Smooth muscle cell (in vitro differentiated cells): ENCODE data around the gene ANGPTL4. TPM values are rescaled to one million over a fixed set of nuclear protein-coding genes. Genes with fewer than 3 reads are reported as not detected.

ENCODE experiments used
- DNase-seq: peaks from one replicate; lab custom pipeline; 2025; ENCODE audit not compliant: unreplicated experiment; lab: John Stamatoyannopoulos, UW
- H2AFZ ChIP-seq: fragments of 200-600 bp; sonication (generic); 2 replicates; pipeline ENCODE4 v1.6.0; 2016; ENCODE audit warnings: antibody characterized with exemption, low read depth, mild to moderate bottlenecking
- H3F3A ChIP-seq: fragments of 200-600 bp; sonication (generic); 2 replicates; pipeline ENCODE4 v1.6.0; 2017; ENCODE audit warnings: antibody characterized with exemption, low read depth
- H3K27ac ChIP-seq: fragments of 200-600 bp; sonication (generic); 2 replicates; pipeline ENCODE4 v1.5.1; 2016; ENCODE audit warnings: low read depth, mild to moderate bottlenecking
- H3K27me3 ChIP-seq: fragments of 200-600 bp; sonication (generic); 2 replicates; pipeline ENCODE4 v1.6.1; 2016; ENCODE audit warnings: low read depth, mild to moderate bottlenecking
- H3K36me3 ChIP-seq: fragments of 200-600 bp; sonication (generic); 2 replicates; pipeline ENCODE4 v1.5.1; 2016; ENCODE audit warnings: low read depth
- H3K4me1 ChIP-seq: fragments of 200-600 bp; sonication (generic); 2 replicates; pipeline ENCODE4 v1.5.1; 2016; ENCODE audit warnings: low read depth
- H3K4me2 ChIP-seq: fragments of 200-600 bp; sonication (generic); 2 replicates; pipeline ENCODE4 v1.6.0; 2016; ENCODE audit warnings: mild to moderate bottlenecking
- H3K4me3 ChIP-seq: fragments of 200-600 bp; sonication (generic); 2 replicates; pipeline ENCODE4 v1.5.1; 2016; ENCODE audit warnings: mild to moderate bottlenecking
- H3K79me2 ChIP-seq: fragments of 200-600 bp; sonication (generic); 2 replicates; pipeline ENCODE4 v1.6.0; 2016; ENCODE audit warnings: low read depth, mild to moderate bottlenecking
- H3K9ac ChIP-seq: fragments of 200-600 bp; sonication (generic); 2 replicates; pipeline ENCODE4 v1.6.0; 2016; ENCODE audit warnings: low read depth
- H3K9me3 ChIP-seq: fragments of 200-600 bp; sonication (generic); replicated peaks from 2 replicates; pipeline ENCODE4 v1.5.1; 2016; ENCODE audit warnings: low read depth
- H4K20me1 ChIP-seq: fragments of 200-600 bp; sonication (generic); 2 replicates; pipeline ENCODE4 v1.6.0; 2016; ENCODE audit warnings: low read depth
- WGBS: methylation state at CpG from one replicate; pipeline ENCODE4 v1.1.7; 2016; ENCODE audit warnings: low lambda C conversion rate; 5-methylcytosine and 5-hydroxymethylcytosine counted together
- polyA plus RNA-seq: library from polyadenylated mRNA; unstranded; fragments of >200 nt; fragmentation: Nextera tagmentation; extraction: Ambion mirVana; gene quantifications from 2 replicates; pipeline ENCODE4 v1.2.1, GENCODE V29; 2016
- total RNA-seq: library from RNA; depleted of rRNA; stranded (reverse); fragments of >200 nt; gene quantifications from 2 replicates; pipeline ENCODE4 v1.2.3, GENCODE V29; 2014
- TF ChIP-seq, protein P1 (sequence below): fragments of 200-600 bp; sonication (generic); IDR thresholded peaks from 2 replicates; pipeline ENCODE4 v1.5.1; 2017; ENCODE audit warnings: borderline replicate concordance, mild to moderate bottlenecking, antibody characterized with exemption; ENCODE audit not compliant: insufficient read depth, poor library complexity, severe bottlenecking

The ANGPTL4 gene
- total and polyA plus RNA-seq, 2 experiments from 2014 or later = 10.2 to 18.7 TPM

DNA sequence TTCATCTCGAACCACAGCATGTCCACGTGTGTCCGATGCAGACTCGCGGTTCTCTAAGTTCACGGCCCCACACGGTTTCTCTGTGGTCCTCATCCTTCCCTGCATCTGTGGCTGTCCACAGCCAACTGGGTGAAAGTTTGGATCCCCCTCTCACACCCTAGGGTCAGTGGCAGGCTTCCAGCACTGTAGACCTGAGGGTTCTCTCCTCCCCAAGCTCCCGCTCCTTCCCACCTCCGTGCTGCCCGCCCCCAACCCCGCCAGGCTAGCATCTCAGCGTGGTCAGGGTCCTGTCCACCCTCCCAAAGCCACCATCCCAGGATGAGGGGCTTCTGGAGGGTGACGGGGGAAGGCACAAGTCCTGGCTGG lies 3.0 kb downstream of the ANGPTL4 start:
- 79% methylated on average over 13 of the region's 13 CpGs for WGBS

DNA sequence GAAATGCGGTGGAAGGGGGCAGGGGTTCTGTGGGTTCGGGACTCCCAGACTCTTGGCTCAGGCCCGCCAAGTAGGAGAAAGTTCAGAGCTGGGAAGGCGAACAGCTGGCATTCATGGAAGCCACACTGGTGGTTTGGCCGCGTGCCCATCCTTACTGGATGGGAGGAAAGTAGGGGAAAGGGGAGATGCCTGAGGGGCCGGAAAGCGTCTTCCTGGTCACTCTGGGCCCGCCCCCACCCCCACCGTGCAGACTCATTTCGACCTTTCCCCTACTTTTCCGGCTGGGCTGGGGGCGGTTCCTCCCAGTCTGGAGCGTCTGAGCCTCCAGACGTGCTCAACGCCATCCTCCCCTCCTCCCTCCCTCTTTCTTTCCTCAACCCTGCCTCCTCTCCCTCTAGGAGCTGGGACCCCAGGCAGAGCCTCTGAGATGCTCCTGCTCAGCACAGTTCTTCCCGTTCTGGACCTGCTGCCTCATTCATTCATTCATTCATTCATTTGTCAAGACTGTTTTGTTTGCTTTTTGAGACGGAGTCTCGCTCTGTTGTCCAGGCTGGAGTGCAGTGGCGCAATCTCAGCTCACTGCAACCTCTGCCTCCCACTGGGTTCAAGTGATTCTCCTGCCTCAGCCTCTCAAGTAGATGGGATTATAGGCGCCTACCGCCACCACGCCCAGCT lies 3.5 kb downstream of the ANGPTL4 start:
- peaks cover 7% of the 10 kb centered on the region for H3K4me1 ChIP-seq
- peak overlapping the region; percentile 23 for H3K4me3 ChIP-seq
- peak overlapping the region; percentile 77 for H3K27ac ChIP-seq
- no peaks in the 10 kb centered on the region for H3K9me3 ChIP-seq
- 22% methylated on average over 21 of the region's 23 CpGs for WGBS
- H2AFZ ChIP-seq = no peak overlapping the region
- H3K4me2 ChIP-seq = peak overlapping the region; percentile 80
- DNase-seq = peak; percentile 88
- peaks cover 9% of the 10 kb centered on the region for H4K20me1 ChIP-seq
- peaks cover 17% of the 10 kb centered on the region for H3F3A ChIP-seq
- no peaks in the 10 kb centered on the region for H3K36me3 ChIP-seq
- TF ChIP-seq, protein P1, sequence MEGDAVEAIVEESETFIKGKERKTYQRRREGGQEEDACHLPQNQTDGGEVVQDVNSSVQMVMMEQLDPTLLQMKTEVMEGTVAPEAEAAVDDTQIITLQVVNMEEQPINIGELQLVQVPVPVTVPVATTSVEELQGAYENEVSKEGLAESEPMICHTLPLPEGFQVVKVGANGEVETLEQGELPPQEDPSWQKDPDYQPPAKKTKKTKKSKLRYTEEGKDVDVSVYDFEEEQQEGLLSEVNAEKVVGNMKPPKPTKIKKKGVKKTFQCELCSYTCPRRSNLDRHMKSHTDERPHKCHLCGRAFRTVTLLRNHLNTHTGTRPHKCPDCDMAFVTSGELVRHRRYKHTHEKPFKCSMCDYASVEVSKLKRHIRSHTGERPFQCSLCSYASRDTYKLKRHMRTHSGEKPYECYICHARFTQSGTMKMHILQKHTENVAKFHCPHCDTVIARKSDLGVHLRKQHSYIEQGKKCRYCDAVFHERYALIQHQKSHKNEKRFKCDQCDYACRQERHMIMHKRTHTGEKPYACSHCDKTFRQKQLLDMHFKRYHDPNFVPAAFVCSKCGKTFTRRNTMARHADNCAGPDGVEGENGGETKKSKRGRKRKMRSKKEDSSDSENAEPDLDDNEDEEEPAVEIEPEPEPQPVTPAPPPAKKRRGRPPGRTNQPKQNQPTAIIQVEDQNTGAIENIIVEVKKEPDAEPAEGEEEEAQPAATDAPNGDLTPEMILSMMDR = no peak
- H3K9ac ChIP-seq = peak overlapping the region; percentile 50
- H3K79me2 ChIP-seq = no peaks in the 10 kb centered on the region
- no peaks in the 10 kb centered on the region for H3K27me3 ChIP-seq

More for the DNA sequence above, 3.0 kb downstream of the ANGPTL4 start:
- peak overlapping the region; percentile 80 for H3K4me2 ChIP-seq
- peaks cover 7% of the 10 kb centered on the region for H3K4me1 ChIP-seq
- H3K9ac ChIP-seq = peak overlapping the region; percentile 50
- no peaks in the 10 kb centered on the region for H3K27me3 ChIP-seq
- peaks cover 17% of the 10 kb centered on the region for H3F3A ChIP-seq
- no peaks in the 10 kb centered on the region for H3K9me3 ChIP-seq
- H3K79me2 ChIP-seq = no peaks in the 10 kb centered on the region
- peak overlapping the region; percentile 73 for H3K27ac ChIP-seq
- H3K36me3 ChIP-seq = no peaks in the 10 kb centered on the region
- no peak for DNase-seq
- peak overlapping the region; percentile 7 for H3K4me3 ChIP-seq
- H2AFZ ChIP-seq = no peak overlapping the region
- TF ChIP-seq, protein P1 = no peak
- peaks cover 9% of the 10 kb centered on the region for H4K20me1 ChIP-seq

DNA sequence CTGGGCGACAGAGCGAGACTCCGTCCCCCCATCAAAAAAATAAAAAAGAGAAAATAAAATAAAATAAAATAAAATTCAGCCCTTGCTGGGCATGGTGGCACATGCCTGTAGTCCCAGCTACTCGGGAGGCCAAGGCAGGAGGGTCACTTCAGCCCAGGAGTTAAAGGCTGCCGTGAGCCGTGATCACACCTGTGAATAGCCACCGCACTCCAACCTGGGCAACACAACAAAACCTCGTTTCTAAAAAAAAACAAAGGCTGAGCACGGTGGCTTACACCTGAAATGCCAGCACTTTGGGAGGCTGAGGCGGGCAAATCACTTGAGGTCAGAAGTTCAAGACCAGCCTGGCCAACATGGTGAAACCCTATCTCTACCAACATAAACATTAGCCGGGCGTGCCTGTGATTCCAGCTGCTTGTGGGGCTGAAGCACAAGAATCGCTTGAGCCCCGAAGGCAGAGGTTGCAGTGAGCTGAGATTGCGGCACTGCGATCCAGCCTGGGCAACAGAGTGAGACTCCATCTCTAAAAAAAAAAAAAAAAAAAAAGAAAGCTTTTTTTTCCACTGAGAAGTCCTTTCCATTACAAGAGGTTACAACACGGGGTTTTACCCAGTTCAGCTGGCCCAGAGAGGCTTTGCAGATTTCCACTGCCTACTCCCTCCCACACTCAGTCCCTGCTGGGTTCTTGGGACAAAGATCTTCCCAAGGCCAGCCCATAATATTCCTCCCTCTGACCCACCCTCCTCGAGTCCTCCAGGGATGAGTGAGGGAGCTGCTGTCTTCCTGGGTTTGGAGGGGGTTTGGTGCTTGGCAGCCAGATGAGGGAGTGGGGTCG lies 6.4 kb downstream of the ANGPTL4 start:
- no peaks in the 10 kb centered on the region for H3K79me2 ChIP-seq
- H3F3A ChIP-seq = peaks cover 8% of the 10 kb centered on the region
- no peaks in the 10 kb centered on the region for H3K4me1 ChIP-seq
- H3K36me3 ChIP-seq = no peaks in the 10 kb centered on the region
- no peak overlapping the region for H3K27ac ChIP-seq
- H4K20me1 ChIP-seq = peaks cover 9% of the 10 kb centered on the region
- no peak for DNase-seq
- 77% methylated on average over 19 of the region's 19 CpGs for WGBS
- H3K9ac ChIP-seq = no peak overlapping the region
- no peak overlapping the region for H3K4me3 ChIP-seq
- no peak overlapping the region for H3K4me2 ChIP-seq
- H3K27me3 ChIP-seq = no peaks in the 10 kb centered on the region
- TF ChIP-seq, protein P1 = no peak
- H2AFZ ChIP-seq = no peak overlapping the region
- no peaks in the 10 kb centered on the region for H3K9me3 ChIP-seq
